Germinal center (tissue), 1 donor: Measurements from ENCODE around the gene MPHOSPH8.
"Not testable (repeated sequence)": the region's sequence is repeated elsewhere in the genome, so short reads cannot be mapped to it uniquely, and the experiment has no call there.

Experiments used
- DNase-seq: peaks from one replicate; pipeline ENCODE4 v3.0.0; 2012; ENCODE audit warnings: mixed read lengths, low spot score

The MPHOSPH8 gene

GRCh38 chr13:19632915-19633478 is 462 bp upstream of the MPHOSPH8 start:
- no peak for DNase-seq

GRCh38 chr13:19634256-19634740 is 839 bp downstream of the MPHOSPH8 start:
- DNase-seq: no peak

DNA sequence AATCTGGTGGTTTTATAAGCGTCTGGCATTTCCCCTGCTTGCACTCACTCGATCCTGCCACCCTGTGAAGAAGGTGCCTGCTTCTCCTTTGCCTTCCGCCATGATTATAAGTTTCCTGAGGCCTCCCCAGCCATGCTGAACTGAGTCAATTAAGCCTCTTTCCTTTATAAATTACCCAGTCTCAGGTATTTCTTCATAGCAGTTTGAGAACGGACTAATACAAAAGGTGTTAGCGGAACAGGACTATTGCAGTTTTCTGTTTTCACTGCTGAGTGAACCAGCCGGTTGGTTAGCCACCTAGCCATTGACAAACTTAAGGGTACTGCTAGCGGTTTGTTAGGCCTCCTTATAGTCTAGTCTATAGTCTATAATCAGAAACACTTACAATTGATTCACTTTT is 2.5 kb downstream of the MPHOSPH8 start:
- DNase-seq: not testable (repeated sequence)

DNA sequence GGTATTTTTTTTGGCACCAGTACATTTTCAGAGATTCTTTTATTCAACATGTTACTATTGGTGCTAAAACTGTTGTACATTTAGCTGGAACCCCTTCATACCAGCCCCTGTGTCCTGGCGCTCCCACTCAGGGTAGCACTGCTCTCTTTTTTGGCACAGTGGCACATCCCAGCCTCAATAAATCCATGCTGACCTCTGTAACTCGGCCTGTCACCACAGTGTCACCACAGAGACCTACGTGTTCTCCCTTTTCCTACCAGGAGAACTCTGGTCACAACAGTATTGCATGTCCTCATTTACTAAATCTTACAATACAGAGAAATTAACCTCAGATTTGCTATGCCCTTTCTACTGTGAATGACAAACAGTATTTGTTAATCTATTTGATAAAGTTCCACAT is 10.2 kb downstream of the MPHOSPH8 start:
- DNase-seq: no peak

- DNase-seq: no peak
Measured at GRCh38 chr13:19645000-19645399, 11.5 kb downstream of the MPHOSPH8 start.

- no peak for DNase-seq
Measured at GRCh38 chr13:19646063-19646462, 12.6 kb downstream of the MPHOSPH8 start.

- no peak for DNase-seq
Measured at GRCh38 chr13:19650742-19651141, 17.3 kb downstream of the MPHOSPH8 start.

DNA sequence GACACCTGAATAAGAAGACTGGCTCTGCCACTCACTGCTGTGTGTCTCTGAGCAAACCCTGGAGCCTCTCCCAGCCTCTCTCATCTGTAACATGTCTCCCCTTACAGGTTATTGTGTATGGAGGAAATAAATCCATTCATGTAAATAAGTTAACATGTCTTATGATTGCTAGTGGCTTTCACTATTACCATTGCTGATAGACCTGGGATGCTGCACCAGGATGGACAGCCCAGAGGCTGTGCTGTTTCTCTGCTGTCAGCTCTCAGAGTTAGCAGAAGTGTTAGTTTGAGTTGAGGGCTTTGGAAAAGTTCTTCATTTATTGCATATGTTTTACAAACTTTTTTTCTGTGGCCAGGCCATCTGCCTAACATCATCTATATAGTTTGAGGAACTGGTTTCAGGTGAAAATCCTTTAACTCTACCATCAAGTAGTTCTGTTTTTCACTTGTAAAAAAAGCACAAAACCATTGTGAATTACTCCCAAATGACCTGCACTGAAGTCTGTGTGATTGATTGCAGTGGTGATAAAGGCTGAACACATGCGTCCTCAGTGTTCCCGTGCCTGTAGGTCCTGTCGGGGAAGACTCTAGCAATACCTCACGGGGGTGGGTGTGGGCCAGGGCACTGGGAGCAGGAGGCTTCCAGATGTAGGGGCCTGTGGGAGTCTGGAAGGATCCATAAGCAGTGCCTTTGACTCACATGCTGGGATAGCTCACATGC is 24.6 kb downstream of the MPHOSPH8 start:
- DNase-seq: no peak

DNA sequence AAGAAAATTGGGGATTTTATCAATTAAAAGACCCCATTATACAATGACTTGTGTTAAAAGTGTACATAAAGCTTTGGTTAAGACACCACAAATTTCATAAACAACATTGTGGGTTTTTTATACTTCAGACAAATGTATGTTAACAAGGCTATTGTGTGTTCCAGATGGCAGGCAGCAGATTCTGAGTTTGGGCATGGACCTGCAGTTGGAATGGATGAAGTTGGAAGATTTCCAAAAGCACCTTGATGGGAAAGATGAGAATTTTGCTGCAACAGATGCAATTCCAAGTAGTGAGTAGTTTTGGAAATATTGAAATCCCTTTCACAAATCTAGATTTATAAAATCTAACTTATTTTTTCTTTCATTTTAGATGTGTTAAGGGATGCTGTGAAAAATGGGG is 25.4 kb downstream of the MPHOSPH8 start:
- DNase-seq: no peak

GRCh38 chr13:19661126-19661525 is 27.7 kb downstream of the MPHOSPH8 start:
- DNase-seq: no peak

GRCh38 chr13:19661561-19661960 is 28.1 kb downstream of the MPHOSPH8 start:
- DNase-seq: no peak

GRCh38 chr13:19663416-19663979 is 30.0 kb downstream of the MPHOSPH8 start:
- no peak for DNase-seq

DNA sequence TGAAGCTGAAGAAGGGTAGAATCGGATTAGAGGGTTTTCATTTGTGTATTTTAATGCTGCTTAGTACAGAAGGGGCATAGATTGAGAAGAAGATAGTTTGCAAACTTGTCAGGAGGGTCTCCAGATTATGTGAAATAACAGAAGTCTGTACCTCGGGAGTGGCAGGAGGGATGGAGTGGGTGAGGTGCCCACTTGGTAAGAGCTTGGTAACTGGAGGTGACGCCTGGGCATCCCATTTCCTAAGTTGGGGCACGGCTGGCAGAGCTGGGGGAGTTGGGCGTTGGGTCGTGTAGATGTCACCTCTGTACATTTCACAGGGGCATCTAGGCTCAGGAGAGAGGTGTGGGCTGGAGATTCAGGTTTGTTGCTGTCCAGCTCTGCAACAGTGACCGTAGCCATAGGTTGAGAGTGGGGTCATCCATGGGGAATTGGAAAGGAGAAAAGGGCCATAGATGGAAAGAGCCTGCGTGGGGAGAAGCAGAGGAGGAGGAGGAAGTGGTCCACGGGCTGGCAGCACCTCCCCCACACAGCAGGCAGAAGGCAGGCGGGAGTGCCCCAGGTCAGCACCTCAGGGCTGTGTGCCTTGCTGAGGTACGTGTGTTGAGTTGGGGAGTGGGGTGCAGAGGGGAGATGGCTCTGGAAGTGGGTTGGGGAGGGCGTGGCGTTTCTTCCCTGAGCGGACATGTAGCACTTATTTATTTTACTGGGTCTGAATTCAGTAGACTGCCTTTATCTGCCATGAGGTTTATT is 31.2 kb downstream of the MPHOSPH8 start:
- DNase-seq: no peak

DNA sequence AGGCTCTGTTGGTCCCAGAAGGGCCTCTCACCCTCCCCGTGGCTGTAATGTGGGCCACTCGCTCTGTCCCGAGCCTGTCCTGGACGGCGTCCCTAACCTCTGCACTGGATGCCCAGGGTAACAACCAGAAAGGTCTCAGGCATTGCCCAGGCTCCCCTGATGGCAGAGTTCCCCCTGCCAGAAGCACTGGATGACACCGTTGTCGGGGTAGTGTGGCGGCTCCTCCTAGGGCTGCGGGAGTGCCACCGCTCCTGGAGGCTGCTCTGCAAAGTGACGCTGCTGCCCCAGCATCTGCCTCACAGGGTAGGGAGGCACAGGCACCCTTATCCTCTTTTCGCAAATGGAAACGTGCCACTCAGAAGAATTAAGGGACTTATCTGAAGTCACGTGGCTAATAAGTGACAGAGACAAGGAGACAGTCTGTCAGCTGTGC is 32.0 kb downstream of the MPHOSPH8 start:
- no peak for DNase-seq

DNA sequence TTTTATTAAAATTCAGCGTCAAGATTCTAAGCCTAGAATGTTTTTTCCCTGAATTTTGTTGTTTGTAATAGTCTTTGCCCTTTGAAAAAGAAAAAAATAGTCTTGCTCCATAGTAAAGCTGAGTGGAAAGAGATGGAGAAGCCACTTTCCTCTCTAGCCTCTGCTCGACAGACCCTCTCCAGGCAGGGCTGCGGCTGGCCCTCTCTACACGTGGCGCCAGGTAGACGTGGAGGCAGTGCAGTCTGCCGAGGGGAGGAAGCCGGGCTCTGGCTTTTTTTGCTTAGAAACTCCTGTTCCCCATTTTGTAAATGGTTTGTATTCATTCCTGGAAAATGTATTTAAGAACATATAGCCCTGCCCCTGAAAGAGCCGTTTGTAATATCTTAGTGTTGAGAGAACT is 35.3 kb downstream of the MPHOSPH8 start:
- no peak for DNase-seq

- DNase-seq: no peak
Measured at GRCh38 chr13:19670147-19670546, 36.7 kb downstream of the MPHOSPH8 start.

DNA sequence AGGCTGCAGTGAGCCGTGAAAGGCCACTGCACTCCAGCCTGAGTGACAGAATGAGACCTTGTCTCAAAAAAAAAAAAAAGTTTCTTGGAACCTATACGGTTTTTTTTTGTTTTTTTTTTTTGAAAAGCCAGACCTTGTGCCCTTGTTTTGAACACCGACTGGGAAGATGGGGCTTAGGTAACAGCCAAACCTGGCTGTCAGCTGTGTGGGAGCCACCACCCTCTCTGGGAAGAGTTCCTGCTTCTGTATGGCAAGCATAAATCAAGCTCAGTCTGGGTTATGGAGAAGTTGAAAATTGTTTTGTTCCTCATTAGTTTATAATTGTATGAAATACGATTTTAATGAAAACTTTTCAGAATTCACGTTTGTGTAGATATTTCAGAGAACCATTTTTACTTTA is 39.5 kb downstream of the MPHOSPH8 start:
- DNase-seq: no peak

GRCh38 chr13:19673473-19674430 is 40.3 kb downstream of the MPHOSPH8 start:
- no peak for DNase-seq

DNA sequence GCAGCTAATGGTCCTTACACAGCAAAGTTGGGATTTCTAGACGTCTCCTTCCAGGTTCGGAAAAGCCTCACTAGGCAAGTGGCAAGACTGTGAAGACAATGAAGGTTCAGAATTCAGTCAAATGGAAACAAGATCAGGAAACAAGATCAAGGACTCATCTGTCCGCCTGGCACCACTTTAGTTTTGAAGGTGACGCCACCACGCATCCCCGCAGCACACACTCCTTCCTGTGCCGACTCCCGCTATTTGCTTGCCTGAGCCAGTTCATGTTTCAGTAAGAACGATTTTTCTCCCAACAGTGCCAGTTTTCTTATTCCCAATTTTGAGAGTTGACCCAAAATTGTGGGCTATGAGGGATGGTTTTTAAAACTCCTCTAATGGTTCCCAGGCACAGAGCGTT is 41.4 kb downstream of the MPHOSPH8 start:
- no peak for DNase-seq

GRCh38 chr13:19676168-19676567 is 42.7 kb downstream of the MPHOSPH8 start:
- no peak for DNase-seq

DNA sequence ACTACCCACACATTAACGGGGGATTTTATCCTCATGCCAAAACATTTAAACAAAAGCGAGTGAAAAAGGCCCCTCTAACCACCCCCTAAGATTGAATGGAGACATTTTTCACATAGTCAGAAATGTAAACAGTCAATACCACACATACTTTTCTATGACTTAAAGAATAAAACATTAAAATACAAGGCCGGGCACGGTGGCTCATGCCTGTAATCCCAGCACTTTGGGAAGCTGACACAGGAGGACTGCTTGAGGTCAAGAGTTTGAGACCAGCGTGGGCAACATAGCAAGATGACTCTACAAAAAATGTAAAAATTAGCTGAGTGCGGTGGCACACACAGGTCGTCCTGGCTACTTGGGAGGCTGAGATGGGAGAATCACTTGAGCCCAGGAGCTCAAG is 47.3 kb downstream of the MPHOSPH8 start:
- no peak for DNase-seq

DNA sequence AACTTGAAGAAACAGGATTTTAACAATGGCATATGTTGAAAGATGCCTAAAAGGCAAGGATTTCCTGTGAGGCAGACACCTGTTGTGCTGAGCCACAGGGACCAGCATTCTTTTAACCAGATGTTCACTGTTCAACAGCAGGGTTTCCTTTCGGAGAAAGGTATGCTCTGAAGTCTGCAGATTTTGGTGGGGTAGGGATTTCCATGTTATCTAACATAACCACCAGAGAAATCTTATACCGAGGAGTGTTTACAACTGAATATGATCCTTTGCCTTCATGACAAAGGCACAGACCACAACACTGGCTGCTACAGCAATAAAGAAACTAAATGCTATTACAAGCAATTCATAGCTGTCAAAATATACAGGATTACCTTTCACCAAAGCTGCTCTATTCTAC is 48.1 kb downstream of the MPHOSPH8 start:
- DNase-seq: no peak
